HG03103 (cell line): ENCODE measurements around the gene TTPAL.
"Not testable (repeated sequence)": the region's sequence is repeated elsewhere in the genome, so short reads cannot be mapped to it uniquely, and the experiment has no call there.

ENCODE experiments used
- ATAC-seq: cut with Tn5 transposase; IDR thresholded peaks from one replicate; pipeline ENCODE4 v1.9.1; 2021; ENCODE audit warnings: low read depth; ENCODE audit not compliant: unreplicated experiment

TTPAL gene

DNA sequence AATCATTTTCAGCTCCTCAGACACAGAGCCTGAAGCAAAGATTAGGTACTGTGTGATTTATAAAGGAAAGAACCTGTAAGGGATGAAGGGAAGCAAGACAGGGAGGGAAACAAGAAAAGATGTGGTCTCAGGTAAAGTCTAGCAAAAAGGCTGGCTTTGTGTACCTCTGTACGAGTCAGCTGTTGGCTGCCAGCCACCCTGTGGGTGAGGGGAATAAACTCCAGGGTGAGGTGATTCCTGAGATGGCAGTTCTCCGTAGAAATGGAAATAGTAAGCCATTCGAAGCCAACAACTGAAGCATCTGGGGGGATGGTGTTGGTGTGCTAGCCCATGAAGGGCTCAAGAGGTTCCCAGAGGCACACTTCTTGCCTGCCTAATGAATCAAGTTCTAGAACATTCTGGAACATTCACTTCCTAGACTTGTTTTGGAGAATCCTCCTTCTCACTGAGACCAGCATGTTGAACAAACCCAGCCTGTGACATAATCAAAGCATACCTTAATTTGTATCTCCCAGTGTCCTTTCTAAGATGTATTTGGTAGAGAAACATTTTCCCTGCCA is 10.6 kb upstream of the TTPAL start:
- ATAC-seq, result no peak

DNA sequence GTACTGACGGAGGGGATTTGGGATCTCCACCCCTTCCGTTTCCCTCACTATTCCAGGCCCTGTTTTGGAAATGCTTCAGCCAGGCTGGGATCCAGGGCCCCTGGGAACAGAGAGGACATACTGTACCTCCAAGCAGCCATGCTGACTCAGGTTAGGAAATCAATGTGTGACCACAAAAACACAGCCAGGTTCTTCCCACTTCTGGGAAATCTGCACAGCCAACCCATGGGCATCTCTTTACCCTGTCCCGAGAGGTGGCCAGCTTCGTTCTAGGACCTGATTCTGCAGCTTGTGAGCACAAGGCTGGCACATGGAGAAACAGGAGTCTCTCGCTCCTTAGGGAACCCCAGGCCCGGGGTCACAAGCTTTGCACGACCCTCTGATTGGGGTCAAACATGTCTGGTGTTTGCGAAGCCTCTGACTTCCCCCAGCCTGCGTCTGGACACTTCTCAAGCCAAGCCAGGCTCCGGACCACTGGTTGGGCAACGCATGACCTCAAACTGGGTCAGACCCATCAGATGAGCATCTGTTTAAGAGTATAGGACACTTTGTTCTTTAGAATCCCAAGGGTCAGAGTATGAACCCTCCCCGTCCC is 8.3 kb upstream of the TTPAL start:
- ATAC-seq, result no peak

DNA sequence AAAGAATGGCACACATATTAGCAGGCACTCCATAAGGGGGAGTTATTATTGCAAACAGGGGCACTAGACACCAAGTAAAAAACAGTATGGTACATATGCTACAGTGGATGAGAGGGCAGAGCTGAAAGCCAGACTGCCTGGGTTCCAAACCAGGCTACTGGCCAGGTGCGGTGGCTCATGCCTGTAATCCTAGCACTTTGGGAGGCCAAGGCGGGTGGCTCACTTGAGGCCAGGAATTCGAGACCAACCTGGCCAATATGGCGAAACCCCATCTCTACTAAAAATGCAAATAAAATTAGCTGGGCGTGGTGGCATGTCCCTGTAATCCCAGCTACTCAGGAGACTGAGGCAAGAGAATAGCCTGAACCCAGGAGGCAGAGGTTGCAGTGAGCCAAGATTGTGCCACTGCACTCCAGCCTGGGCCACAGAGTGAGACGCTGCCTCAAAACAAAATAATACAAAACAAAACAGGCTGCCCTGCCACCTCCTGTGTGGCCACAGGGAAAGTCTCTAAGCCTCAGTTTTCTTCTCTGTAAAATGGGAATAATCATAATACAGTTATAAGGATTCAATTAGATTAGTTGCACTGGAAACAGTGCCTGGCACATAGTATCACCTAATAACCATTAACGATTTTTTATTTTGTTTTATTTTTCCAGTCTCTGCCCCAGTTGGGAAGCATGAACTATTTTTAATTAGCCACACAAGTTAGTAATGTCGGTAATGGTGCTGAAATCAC is 7.5 kb upstream of the TTPAL start:
- ATAC-seq, result no peak

DNA sequence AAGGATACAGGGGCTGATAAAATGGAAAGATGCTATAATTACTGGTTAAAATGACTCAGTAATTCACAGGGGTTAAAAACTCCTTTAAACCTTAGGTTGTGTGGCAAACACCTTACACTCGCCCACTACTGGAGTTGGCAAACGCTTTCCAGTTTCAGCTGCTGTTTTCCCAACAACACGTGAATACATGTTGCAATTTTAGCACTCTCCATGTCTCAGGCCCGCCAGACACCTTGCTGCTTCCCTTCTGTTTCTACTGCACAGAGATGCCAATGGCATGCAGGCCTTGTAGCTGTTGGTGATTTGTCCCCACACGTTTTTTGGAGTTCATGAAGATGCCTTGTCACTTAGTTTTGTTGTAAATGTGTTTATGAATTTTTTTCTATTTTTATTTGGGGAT is 5.3 kb upstream of the TTPAL start:
- no peak for ATAC-seq

DNA sequence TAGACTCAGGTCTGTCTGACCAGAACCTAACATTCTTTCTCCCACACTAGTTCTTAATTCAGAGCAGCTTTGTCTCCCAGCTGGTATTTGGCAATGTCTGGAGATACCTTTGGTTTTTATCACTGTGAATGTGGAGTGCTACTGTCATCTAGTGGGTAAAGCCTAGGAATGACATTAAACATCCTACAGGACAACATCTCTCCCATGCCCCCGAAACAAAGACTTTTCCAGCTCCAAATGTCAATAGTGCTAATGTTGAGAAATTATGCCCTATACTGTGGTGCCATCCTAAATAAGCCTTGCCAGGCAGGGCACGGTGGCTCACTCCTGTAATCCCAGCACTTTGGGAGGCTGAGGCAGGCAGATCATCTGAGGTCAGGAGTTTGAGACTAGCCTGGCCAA is 4.2 kb upstream of the TTPAL start:
- ATAC-seq, result no peak

DNA sequence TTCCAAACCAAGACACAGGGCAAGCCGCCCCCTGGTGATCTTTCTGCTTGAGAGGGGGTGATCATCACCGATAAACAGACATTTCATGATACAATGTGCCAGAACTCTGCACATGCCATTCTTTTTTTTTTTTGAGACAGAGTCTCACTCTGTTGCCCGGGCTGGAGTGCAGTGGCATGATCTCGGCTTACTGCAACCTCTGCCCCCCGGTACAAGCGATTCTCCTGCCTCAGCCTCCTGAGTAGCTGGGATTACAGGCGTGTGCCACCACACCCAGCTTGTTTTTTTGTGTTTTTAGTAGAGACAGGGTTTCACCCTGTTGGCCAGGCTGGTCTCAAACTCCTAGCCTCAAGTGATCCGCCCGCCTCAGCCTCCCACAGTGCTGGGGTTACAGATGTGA is 3.4 kb upstream of the TTPAL start:
- ATAC-seq, result not testable (repeated sequence)

DNA sequence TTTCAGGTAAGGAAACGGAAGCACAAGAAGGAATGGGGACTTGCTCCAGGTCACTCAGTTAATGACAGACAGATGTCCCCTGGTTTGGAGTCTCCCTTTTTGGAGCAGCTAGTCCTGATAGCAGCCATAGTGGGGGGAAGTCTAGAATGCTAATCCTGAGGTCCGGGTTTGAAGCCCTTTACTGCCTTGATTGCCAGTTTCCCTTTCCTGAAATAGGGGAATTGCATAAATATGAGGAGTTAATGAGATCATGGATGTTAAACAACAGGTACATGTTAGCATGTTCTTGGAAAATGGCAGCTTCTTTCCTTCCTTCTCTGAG is 341 bp upstream of the TTPAL start:
- peak; percentile 4 for ATAC-seq

DNA sequence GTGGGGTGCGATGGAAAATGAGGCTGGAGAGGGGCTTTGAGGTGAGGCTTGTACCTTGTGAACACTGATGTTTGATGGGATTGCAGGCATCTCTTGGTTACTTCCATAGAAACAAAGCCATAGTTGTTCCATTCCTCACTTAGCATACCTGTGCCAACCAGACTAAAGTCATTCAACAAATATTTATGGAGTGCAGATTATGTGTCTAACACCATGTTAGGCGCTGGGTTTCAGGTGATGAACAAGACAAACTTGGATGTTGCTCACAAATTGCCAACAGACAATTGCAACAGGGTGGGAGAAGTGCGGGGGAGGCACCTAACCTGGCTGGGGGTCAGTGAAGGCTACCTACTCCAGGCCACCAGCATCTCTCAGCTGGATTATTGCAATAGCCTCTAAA is 1.5 kb downstream of the TTPAL start:
- ATAC-seq, result no peak

DNA sequence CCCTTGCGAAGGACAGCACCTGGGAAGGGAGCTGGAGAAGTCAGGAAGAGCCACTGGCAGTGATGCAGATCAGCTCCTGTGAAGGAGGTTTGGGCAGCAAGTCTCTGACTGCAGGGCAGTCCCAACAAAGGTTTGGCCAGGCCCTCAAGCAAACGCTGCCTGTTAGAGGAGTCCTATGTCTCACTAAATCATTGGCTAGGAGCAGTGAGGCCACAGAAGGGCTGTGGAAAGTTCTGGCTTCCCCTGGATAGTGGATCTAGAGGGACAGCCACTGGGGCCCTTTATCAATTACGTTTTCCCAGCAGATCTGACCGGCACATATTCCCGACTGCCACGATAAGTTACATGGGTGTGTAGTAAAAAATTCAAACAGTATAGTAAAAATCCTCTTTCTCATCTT is 2.5 kb downstream of the TTPAL start:
- ATAC-seq, result no peak

DNA sequence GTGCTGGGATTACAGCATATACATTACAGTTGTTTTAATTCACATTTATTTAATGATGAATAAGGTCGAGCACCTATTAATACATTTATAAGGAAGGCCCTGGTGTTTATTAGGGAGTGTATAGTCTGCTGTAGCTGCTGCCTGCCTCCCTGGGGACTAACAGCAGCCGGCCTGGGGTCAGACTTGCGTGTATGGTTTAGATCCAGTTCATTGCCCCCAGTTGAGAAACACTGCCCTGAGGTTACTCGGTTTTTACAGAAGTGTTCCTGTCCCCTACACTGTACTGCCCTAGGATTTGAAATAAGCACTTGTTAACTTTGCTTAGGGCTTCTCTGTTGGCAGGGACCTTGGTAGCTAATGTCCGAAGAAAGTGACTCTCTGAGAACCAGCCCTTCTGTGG is 4.0 kb downstream of the TTPAL start:
- no peak for ATAC-seq

DNA sequence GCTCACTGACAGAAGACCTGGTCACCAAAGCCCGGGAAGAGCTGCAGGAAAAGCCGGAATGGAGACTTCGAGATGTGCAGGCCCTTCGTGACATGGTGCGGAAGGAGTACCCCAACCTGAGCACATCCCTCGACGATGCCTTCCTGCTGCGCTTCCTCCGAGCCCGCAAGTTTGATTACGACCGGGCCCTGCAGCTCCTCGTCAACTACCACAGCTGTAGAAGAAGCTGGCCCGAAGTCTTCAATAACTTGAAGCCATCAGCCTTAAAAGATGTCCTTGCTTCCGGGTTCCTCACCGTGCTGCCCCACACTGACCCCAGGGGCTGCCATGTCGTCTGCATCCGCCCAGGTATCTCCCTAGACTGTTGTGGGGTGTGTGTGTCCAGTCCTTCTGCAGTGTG is 4.4 kb downstream of the TTPAL start:
- ATAC-seq, result no peak

DNA sequence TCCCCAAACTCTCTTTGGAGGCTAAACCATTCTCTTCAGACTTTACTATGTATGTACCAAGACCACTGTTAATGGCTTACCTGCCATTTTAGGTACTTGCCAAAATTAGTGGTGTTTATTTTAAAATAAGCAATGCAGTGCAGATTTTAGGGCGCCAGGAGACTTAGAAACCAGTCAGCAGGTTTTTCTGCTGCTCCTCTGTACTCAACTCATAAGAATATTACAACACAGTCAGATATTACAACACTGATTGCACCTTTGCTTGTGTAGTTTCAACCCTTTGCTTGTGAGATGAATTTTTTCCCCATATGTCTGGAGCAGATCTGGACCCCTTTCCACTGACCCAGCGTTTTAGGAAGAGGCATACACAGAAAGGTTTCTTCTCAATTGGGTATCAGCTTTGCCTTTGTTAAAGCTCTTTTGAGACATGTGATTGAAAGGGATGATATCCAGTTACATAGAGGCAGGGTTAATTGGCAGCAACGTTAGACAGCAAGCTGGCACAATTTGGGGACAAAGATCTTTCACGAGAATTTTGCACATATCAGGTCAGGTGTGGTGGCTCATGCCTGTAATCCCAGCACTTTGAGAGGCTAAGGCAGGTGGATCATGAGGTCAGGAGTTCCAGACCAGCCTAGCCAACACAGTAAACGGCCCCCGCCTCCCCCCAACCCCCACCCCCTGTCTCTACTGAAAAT is 6.2 kb downstream of the TTPAL start:
- no peak for ATAC-seq

DNA sequence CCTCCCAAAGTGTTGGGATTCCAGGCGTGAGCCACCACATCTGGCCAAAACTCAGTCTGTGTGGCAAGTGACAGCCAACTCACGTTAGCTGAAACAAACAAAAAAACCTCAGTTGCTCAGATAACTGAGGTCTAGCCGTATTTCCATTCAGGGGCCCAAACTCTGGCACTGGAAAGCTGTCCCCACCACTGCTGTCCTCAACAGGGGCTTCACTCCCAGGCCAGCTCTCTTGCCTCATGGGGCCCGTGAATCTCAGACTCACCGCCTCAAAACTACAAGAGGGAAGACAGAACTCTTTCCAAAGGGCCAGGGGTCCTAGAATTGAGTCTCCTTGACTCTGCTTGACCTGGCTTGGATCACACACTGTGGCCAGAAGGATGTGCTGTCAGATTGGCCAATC is 7.4 kb downstream of the TTPAL start:
- no peak for ATAC-seq

DNA sequence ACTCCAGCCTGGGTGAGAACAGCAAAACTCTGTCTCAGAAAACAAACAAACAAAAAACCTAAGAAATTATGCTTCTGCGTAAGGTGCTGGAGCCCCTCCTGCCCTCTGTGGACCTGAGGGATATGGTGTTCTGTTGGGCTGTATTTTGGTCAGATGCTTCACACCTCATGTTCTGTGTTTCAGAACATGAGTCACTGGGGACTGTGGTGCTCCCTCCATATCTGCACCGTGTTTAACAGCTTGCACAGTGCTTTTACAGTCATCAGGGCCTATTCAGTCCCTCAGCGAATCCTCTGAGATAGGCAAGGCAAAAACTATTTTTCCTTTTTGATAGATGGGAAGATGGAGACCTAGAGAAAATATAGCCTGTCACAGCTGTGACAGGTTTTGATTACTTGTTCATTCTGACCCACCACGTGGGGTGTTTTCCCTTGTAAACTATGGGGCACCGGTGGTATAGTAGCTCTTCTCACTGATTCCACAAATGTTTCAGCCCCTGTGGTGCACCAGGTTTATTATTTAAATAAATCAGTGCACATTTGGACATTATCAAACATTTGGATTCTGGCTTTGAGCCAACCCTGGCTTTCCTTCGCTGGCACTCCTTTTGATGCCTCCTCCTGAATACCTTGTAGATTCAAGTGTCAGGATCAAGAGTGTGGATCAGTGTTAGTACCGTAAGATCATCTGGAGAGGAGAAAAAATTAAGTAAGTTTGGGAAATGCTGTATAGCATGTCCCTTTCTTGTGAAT is 9.6 kb downstream of the TTPAL start:
- no peak for ATAC-seq

DNA sequence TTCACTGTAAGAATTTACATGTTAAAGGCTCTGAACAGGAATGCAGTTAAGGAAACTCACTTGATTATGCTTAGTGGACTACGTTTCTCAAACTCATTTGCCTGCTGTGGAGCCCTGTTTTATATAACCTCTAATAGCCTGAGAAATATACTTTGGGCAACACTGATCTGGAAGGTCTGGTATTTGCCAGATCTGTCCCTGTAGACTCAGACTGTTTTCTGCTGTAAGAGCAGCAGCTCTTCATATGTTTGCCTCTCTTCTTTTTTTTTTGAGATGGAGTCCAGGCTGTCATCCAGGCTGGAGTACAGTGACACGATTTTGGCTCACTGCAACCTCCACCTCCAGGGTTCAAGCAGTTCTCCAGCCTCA is 10.1 kb downstream of the TTPAL start:
- ATAC-seq, result no peak

DNA sequence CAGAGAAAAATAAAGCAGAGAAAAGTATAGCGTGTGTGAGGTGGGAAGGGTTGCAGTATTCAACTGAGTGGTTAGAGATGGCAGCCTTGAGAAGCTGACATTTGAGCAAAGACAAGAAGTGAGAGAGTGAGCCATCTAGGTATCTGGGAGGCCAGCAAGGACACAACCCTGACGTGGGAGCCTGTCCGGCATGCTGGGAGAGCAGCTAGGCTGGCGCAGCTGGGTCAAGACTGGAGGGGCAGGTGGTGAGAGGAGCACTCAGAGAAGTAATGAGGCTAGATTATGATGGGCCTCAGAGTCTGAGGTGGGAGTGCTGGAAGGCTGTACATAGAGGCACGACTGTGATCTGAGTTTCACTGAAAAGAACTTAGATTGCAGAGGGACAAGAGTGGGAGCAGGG is 12.9 kb downstream of the TTPAL start:
- no peak for ATAC-seq

DNA sequence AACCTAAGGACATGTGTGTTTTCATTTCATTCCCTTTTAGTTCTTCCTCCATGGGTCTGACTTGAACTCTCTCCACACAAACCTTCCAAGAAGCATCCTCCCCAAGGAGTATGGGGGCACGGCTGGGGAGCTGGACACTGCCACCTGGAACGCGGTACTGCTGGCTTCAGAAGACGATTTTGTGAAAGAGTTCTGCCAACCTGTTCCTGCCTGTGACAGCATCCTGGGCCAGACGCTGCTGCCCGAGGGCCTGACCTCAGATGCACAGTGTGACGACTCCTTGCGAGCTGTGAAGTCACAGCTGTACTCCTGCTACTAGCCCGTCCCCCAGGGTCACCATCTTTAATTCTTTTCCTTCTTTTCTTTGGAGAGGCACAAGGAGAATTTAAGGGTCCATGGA is 13.5 kb downstream of the TTPAL start:
- ATAC-seq, result no peak

DNA sequence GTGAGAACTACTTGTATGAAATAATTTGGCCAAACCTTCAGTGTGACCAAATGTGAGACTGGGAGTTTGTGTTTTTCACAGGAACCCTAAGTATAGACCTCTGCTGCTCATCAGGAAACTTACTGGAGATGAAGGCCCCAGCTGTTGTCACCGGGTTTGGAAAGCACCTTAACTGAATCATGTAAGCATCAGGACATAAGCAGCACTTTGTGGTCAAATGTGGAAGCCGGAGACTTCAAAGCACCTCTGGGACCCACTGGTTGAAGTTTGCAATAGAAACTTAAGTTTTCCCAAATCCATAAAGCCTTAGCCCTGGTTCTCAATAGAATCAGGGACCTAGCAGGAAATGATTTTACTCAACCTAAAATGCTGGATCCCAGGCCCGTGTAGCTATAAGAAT is 14.3 kb downstream of the TTPAL start:
- ATAC-seq, result no peak

DNA sequence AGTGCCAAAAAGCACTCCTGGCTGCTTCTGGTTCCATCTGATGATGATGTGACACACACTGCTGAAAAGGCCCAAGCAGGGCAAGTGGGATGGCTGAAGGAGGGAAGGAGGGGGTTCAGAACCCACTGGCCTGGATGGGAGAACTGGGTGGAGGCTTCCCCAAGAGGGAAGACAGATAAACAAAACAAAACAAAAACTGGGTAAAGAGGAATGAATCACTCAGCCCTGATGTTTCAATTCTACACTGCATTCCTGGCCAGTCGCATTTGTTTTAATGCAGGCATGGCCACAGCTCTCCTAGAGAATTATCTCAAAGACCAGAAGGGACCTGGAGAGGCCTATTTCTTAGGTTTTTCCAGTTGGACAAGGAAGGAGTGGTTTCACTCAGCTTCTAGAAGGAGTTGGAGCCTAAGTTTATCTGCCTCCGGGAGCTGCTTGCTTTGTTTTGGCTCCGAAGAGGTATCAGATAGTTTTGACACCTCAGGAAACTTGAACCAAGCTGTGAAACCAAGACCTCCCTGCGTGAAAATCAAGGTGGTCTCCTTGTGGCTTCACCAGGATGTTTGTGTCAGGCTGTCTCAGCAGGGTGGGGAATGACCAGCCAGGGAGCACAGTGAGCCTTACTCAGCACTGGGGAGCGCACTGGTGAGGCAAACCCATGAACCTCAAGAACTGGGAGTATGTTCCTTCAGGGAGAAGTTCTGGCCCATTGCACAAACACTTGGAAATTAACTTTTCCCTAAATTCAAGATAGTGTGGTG is 16.1 kb downstream of the TTPAL start:
- ATAC-seq, result no peak

DNA sequence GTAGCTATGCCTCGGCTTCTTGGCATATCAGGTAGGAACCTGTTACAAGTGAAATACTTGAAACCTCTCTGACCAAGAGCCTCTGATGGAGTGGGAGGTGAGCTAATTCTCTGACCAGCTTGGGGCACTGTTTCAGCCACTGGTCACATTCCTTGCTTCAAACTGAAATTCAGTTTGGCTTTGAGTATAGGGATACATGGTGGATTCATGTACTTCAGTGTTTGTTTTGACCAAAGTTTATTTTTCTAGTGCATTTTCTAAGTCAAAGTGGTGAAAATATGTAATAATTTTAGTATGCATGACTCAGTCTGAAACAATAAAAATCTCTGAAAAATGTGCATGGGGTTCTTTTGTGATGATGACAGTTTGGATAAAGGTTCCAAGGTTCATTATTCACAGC is 18.6 kb downstream of the TTPAL start:
- ATAC-seq, result no peak

DNA sequence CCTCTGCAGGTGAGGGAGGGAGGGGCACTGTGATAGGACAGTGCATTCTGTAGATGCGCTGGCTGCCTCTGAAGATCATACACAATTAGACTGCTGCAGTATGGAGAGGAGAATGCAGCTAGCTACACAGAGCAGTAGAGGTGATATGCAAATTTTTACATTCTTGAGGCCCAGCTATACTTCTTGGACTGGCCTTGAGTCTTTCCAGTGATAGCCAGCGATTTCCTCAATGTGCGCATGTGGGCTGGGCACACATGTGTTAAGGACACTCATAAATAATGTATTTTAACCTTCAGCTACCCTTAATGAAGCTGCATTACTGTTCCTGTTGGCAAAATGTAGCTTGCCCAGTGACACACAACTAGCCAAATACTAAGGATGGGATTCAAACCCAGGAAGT is 19.0 kb downstream of the TTPAL start:
- ATAC-seq, result no peak
